Astrocyte (in vitro differentiated cells and primary cell): Measurements from ENCODE around the gene UBE2K. TPM values are rescaled to one million over a fixed set of nuclear protein-coding genes. Genes with fewer than 3 reads are reported as not detected.

Experiments used
- DNase-seq: peaks from one replicate; pipeline ENCODE4 v3.0.0-alpha.2; 2010; ENCODE audit warnings: low read depth
- FAIRE-seq: peaks from 2 replicates; lab custom pipeline; 2011; peaks lifted over from hg19 to GRCh38; lab: Jason Lieb, UNC
- H2AFZ ChIP-seq: 2 replicates; pipeline ENCODE4 v1.6.0; 2012; ENCODE audit warnings: low read depth, low read length, inconsistent platforms
- H3K27ac ChIP-seq: 2 replicates; pipeline ENCODE4 v1.5.1; 2011; ENCODE audit warnings: low read depth, low read length, inconsistent platforms
- H3K27me3 ChIP-seq: 2 replicates; pipeline ENCODE4 v1.6.0; 2011; ENCODE audit warnings: low read length, inconsistent platforms; ENCODE audit not compliant: insufficient read depth
- H3K36me3 ChIP-seq: 2 replicates; pipeline ENCODE4 v1.5.1; 2011; ENCODE audit warnings: low read length, inconsistent platforms; ENCODE audit not compliant: insufficient read depth
- H3K4me1 ChIP-seq: 2 replicates; pipeline ENCODE4 v1.5.1; 2011; ENCODE audit warnings: low read length, inconsistent platforms; ENCODE audit not compliant: insufficient read depth
- H3K4me2 ChIP-seq: 2 replicates; pipeline ENCODE4 v1.6.0; 2012; ENCODE audit warnings: low read length, inconsistent platforms
- H3K4me3 ChIP-seq: 2 replicates; pipeline ENCODE4 v1.5.1; 2011; ENCODE audit warnings: low read depth, mild to moderate bottlenecking, low read length, inconsistent platforms; ENCODE audit not compliant: insufficient read depth
- H3K79me2 ChIP-seq: 2 replicates; pipeline ENCODE4 v1.6.0; 2012; ENCODE audit warnings: mild to moderate bottlenecking, low read length, inconsistent platforms; ENCODE audit not compliant: insufficient read depth
- H3K9ac ChIP-seq: 2 replicates; pipeline ENCODE4 v1.6.0; 2012; ENCODE audit warnings: mild to moderate bottlenecking, low read length, inconsistent platforms
- H3K9me3 ChIP-seq: 2 replicates; pipeline ENCODE4 v1.5.1; 2012; ENCODE audit warnings: low read depth, mild to moderate bottlenecking, low read length, inconsistent platforms; ENCODE audit not compliant: insufficient read depth
- H4K20me1 ChIP-seq: 2 replicates; pipeline ENCODE4 v1.6.0; 2012; ENCODE audit warnings: low read length, inconsistent platforms; ENCODE audit not compliant: insufficient read depth
- H3K27ac Mint-ChIP-seq: one replicate; pipeline ENCODE4 v1.8.0; 2021; ENCODE audit warnings: mild to moderate bottlenecking, mixed read lengths; ENCODE audit not compliant: unreplicated experiment
- H3K27me3 Mint-ChIP-seq: one replicate; pipeline ENCODE4 v1.8.0; 2021; ENCODE audit warnings: low read depth, mixed read lengths; ENCODE audit not compliant: unreplicated experiment
- H3K36me3 Mint-ChIP-seq: one replicate; pipeline ENCODE4 v1.8.0; 2021; ENCODE audit warnings: low read depth, mixed read lengths; ENCODE audit not compliant: unreplicated experiment
- H3K4me1 Mint-ChIP-seq: one replicate; pipeline ENCODE4 v1.8.0; 2021; ENCODE audit warnings: low read depth, mixed read lengths; ENCODE audit not compliant: unreplicated experiment
- H3K4me3 Mint-ChIP-seq: one replicate; pipeline ENCODE4 v1.8.0; 2021; ENCODE audit warnings: mild to moderate bottlenecking, moderate library complexity, mixed read lengths; ENCODE audit not compliant: unreplicated experiment
- H3K9me3 Mint-ChIP-seq: one replicate; pipeline ENCODE4 v1.8.0; 2021; ENCODE audit warnings: mild to moderate bottlenecking, mixed read lengths; ENCODE audit not compliant: unreplicated experiment
- EZH2 ChIP-seq: IDR thresholded peaks from 2 replicates; pipeline ENCODE4 v1.6.1; 2012; ENCODE audit warnings: mild to moderate bottlenecking, low read length, inconsistent platforms; ENCODE audit not compliant: insufficient read depth
- total RNA-seq: library from RNA; stranded (reverse); gene quantifications from 2 replicates; pipeline ENCODE4 v1.2.1, GENCODE V29; 2021
- TF ChIP-seq, protein P1 (sequence below): IDR thresholded peaks from 2 replicates; pipeline ENCODE4 v1.5.1; 2011; ENCODE audit warnings: low read depth, mild to moderate bottlenecking, inconsistent platforms, low read length, moderate library complexity; ENCODE audit not compliant: insufficient read depth

Gene UBE2K
- total RNA-seq, 1 donor from 2014 or later, result 134 TPM

- DNase-seq, result no peak
- no peak overlapping the region for H3K27ac ChIP-seq
- peak; percentile 45 for FAIRE-seq
- no peaks in the 10 kb centered on the region for H3K9me3 ChIP-seq
- peaks cover 7% of the 10 kb centered on the region for H3K36me3 ChIP-seq
- no peak overlapping the region for H3K4me3 ChIP-seq
- H3K36me3 Mint-ChIP-seq, result no peaks in the 10 kb centered on the region
- no peak overlapping the region for H3K4me2 ChIP-seq
- TF ChIP-seq, protein P1, sequence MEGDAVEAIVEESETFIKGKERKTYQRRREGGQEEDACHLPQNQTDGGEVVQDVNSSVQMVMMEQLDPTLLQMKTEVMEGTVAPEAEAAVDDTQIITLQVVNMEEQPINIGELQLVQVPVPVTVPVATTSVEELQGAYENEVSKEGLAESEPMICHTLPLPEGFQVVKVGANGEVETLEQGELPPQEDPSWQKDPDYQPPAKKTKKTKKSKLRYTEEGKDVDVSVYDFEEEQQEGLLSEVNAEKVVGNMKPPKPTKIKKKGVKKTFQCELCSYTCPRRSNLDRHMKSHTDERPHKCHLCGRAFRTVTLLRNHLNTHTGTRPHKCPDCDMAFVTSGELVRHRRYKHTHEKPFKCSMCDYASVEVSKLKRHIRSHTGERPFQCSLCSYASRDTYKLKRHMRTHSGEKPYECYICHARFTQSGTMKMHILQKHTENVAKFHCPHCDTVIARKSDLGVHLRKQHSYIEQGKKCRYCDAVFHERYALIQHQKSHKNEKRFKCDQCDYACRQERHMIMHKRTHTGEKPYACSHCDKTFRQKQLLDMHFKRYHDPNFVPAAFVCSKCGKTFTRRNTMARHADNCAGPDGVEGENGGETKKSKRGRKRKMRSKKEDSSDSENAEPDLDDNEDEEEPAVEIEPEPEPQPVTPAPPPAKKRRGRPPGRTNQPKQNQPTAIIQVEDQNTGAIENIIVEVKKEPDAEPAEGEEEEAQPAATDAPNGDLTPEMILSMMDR, result no peak
- TF ChIP-seq EZH2, result no peak
- no peaks in the 10 kb centered on the region for H3K4me1 Mint-ChIP-seq
- H3K79me2 ChIP-seq, result peaks cover 85% of the 10 kb centered on the region
- H4K20me1 ChIP-seq, result peaks cover 50% of the 10 kb centered on the region
- no peaks in the 10 kb centered on the region for H3K27me3 Mint-ChIP-seq
- no peaks in the 10 kb centered on the region for H3K4me1 ChIP-seq
- H3K27ac Mint-ChIP-seq, result no peak overlapping the region
- H3K27me3 ChIP-seq, result no peaks in the 10 kb centered on the region
- H3K9me3 Mint-ChIP-seq, result no peaks in the 10 kb centered on the region
- no peak overlapping the region for H3K4me3 Mint-ChIP-seq
- H3K9ac ChIP-seq, result no peak overlapping the region
- no peak overlapping the region for H2AFZ ChIP-seq
These were observed 48.0 kb downstream of the UBE2K start for GRCh38 chr4:39745920-39746319.

DNA sequence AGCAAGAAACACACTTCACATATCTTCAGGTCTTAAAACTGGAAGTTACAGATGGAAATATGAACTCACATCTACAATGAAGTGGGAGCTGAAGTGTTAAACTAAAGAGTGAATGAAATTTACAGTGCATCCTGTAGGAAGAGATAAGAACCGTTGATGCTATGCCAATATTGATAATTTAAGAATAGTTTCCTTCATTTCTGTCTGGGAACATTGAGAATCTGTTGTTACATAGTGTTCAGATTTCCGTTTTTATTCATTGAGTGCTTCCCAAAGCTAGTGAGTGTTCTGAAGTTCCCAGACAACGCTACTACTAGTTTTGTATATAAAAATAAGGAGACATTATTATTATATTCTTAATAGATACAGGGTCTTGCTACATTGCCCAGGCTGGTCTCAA, 52.3 kb downstream of the UBE2K start:
- Histone ChIP-seq H3K9me3 (no peaks in the 10 kb centered on the region), H4K20me1 (peaks cover 53% of the 10 kb centered on the region), H2AFZ (no peak overlapping the region), H3K9ac (no peak overlapping the region), H3K27me3 (no peaks in the 10 kb centered on the region), H3K4me1 (no peaks in the 10 kb centered on the region), H3K27ac (no peak overlapping the region), H3K79me2 (peaks cover 83% of the 10 kb centered on the region), H3K4me3 (no peak overlapping the region), H3K36me3 (peaks cover 15% of the 10 kb centered on the region), H3K4me2 (no peak overlapping the region)
- TF ChIP-seq, protein P1, result no peak
- TF ChIP-seq EZH2, result no peak
- Mint-ChIP-seq H3K4me1 (no peaks in the 10 kb centered on the region), H3K36me3 (peaks cover 3% of the 10 kb centered on the region), H3K4me3 (no peak overlapping the region), H3K9me3 (no peaks in the 10 kb centered on the region), H3K27me3 (no peaks in the 10 kb centered on the region), H3K27ac (no peak overlapping the region)
- FAIRE-seq (no peak), DNase-seq (no peak)

GRCh38 chr4:39754309-39754708, 56.4 kb downstream of the UBE2K start:
- Histone ChIP-seq H3K9ac (no peak overlapping the region), H3K9me3 (no peaks in the 10 kb centered on the region), H3K27me3 (no peaks in the 10 kb centered on the region), H3K4me3 (no peak overlapping the region), H3K4me2 (no peak overlapping the region), H4K20me1 (peaks cover 43% of the 10 kb centered on the region), H2AFZ (no peak overlapping the region), H3K36me3 (peaks cover 17% of the 10 kb centered on the region), H3K79me2 (peaks cover 57% of the 10 kb centered on the region), H3K27ac (no peak overlapping the region), H3K4me1 (no peaks in the 10 kb centered on the region)
- no peak overlapping the region for H3K4me3 Mint-ChIP-seq
- FAIRE-seq (no peak), DNase-seq (no peak)
- no peaks in the 10 kb centered on the region for H3K9me3 Mint-ChIP-seq
- no peaks in the 10 kb centered on the region for H3K4me1 Mint-ChIP-seq
- no peaks in the 10 kb centered on the region for H3K27me3 Mint-ChIP-seq
- TF ChIP-seq EZH2, result no peak
- TF ChIP-seq, protein P1, result no peak
- peaks cover 3% of the 10 kb centered on the region for H3K36me3 Mint-ChIP-seq
- H3K27ac Mint-ChIP-seq, result no peak overlapping the region
